SHP77 treated with DMSO at 0.1 percent for 48 hours (cell line): ENCODE measurements around the gene DMD.

Experiments used
- DNase-seq: peaks from one replicate; lab custom pipeline; 2025; lab: John Stamatoyannopoulos, UW

Gene DMD

GRCh38 chrX:31338991-31339350 is 1872.4 kb downstream of the DMD start:
- no peak for DNase-seq

DNA sequence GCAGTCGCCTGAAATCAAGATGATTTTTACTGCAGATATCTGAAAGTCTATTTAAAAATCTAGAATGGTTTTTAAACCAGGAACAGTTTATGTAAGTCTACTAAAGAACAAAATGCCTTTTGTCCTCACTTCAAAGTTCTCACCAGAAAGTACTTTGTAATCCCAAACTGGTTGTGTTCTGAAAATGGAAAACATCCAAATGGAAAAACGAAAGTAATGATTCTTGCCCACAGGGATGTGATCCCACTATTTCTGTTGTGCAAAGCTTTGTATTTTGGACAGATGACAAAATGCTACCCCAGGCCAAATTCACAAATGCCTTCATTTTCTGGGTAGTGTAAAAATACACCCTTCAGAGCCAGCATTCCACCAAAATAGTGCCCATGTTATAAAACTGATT is 1874.0 kb downstream of the DMD start:
- DNase-seq = no peak

DNA sequence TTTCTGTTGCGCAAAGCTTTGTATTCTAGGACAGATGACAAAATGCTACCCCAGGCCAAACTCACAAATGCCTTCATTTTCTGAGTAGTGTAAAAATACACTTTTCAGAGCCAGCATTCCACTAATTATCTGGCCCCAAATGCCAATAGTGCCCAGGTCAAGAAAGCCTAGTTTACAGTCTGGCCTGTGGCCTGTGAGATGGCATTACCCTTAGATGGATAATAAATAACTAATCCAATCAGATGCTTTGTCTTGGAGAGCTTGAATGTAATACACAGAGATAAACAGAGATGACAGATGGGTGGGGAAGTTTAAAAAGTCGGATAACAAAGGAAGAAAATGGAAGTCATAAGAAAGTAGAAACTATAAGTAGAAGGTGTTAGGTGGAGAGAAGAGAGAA is 1874.9 kb downstream of the DMD start:
- DNase-seq = no peak

GRCh38 chrX:31334997-31335396 is 1876.4 kb downstream of the DMD start:
- DNase-seq = no peak

DNA sequence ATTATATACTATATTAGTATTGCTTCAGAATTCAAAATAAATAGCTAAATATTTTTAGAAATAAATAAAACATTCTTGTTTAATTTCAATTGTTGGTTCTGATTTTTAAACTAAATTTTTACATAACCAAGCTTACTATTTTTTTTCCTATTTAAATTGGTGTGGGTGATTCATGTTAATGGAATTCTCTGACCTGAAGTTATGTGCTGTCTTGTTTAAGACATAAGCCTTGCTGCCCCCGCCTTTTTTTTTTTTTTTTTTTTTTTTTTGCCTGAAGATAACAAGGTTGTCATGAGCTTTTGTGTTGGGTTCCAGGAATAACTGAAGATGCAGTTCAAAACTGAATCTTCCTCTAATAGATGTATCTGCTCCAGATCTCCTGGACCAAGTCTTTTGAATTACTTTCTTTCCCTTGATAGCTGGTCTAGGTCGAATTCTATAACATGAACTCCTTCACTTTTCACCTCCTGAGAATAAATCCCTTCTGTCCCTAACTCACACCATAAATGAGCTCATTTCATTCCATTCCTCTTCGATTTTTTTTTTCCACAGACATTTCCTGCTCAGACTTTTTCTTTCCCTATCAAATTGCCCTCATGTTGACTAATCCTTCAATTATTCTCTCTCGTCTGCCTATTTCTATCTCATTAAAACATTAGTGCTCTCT is 1878.1 kb downstream of the DMD start:
- no peak for DNase-seq

GRCh38 chrX:31331928-31332327 is 1879.4 kb downstream of the DMD start:
- DNase-seq = no peak

GRCh38 chrX:31331015-31331414 is 1880.3 kb downstream of the DMD start:
- no peak for DNase-seq

DNA sequence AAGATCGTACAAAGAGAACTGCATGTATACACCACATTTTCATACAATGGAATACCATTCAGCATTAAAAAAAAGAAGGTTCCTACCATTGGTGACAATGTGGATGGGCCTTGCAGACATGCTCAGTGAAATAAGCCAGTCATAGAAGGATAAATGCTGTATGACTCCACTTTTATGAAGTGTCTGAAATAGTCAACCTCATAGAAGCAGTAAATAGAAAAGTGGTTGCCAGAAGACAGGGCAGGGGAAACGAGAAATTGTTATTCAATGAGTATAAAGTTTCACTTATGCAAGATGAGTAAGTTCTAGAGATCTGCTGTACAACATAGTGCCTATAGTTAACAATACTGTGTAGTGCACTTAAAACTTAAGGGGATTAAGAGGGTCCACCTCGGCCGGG is 1882.1 kb downstream of the DMD start:
- no peak for DNase-seq

- no peak for DNase-seq
Observed at GRCh38 chrX:31323658-31324057, 1887.7 kb downstream of the DMD start.

- DNase-seq = no peak
Observed at GRCh38 chrX:31320740-31321139, 1890.6 kb downstream of the DMD start.

DNA sequence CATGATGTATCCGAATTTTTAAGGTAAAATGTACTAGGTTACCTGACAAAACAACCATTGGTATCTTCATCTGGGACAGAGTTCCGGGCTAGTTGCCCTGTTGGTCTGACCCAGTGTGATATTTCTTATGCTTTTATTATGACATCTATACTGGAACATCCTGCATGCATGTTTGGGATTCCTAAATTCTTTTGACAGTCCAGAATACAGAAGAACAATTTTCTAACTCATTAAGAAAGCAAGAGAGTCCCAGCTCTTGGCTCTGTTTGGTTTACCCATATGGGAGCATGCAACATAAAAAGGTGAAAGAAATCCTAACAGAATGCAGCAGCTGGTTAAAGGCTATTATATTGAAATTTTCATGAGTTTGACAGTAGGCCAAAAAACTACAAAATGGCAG is 1891.8 kb downstream of the DMD start:
- no peak for DNase-seq

GRCh38 chrX:31318866-31319265 is 1892.5 kb downstream of the DMD start:
- DNase-seq = peak; percentile 10

GRCh38 chrX:31316340-31316991 is 1894.9 kb downstream of the DMD start:
- no peak for DNase-seq

DNA sequence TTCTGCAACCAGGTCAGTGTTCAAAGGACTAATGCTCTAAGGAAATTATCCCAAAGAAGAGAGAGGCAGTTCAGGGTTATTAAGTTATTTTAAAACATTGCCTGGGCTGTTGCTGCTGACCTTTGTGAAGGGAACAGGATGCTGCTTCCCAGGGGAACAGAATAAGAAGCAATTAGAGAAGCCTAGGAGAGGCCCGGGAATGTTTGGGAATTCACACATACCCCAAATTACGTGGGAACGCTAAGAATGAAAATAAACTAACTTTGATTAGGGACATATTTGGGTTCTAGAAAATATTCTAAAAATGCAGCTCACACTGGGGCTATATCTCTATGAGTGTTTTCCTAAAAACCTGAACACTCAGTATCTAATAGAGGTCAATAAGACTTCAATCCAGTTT is 1896.4 kb downstream of the DMD start:
- no peak for DNase-seq

DNA sequence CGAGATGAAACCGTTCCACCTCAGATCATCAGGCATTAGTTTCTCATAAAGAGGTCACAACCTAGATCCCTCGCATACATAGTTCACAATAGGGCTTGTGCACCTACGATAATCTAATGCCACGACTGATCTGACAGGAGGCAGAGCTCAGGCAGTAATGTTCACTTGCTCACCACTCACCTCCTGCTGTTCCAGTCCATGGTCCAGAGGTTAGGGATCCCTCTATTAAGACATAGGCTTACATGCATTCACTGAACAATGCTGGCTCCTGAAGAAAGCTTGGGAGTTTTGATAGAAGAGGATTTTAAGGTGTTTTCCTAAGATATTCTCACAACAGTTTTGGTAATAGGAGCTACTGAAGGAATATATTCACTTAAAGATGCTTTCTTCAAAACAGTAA is 1903.4 kb downstream of the DMD start:
- DNase-seq = no peak

DNA sequence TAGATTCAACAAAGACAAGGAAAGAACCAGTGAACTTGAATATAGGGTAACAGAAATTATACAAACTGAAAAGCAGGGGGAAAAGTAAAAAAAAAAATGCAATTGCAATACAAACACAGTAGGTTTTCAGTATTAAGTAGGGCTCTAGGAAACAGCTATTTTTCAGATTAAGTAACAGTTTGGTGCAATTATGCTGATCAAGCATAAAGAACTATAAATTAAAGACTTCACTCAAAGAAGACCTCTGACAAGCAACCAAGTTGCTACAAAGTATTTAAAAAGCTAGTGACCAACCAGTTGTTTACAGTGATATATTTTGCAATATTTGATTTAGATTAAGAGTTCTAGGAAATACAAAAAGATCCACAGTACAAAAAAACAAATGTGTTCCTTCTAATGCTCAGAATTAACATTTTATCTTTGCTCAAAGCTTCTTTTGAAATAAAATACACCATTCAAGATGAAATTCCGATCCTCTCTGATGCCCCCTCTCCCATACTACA is 1908.7 kb downstream of the DMD start:
- no peak for DNase-seq

- DNase-seq = no peak
Observed at GRCh38 chrX:31301941-31302340, 1909.4 kb downstream of the DMD start.

GRCh38 chrX:31301203-31301602 is 1910.1 kb downstream of the DMD start:
- no peak for DNase-seq

GRCh38 chrX:31298916-31299315 is 1912.4 kb downstream of the DMD start:
- no peak for DNase-seq

DNA sequence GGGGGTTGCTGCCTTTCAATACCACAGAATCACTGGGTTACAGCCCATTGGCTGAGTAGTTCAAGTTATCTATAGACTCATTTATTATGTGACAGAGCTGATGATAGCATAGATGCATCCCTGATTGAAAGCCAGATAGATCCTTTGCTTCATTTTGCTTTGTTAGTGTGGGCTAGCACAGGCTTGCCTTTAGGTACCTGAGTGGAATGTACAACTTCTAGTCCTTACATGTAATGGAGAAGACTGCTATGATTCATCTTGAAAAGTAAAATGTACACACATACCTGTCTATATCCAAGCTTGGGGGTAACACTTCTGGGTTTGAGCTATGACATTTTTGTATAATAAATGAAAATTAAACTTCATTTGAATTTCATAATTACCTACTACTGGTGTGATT is 1913.5 kb downstream of the DMD start:
- DNase-seq = no peak

DNA sequence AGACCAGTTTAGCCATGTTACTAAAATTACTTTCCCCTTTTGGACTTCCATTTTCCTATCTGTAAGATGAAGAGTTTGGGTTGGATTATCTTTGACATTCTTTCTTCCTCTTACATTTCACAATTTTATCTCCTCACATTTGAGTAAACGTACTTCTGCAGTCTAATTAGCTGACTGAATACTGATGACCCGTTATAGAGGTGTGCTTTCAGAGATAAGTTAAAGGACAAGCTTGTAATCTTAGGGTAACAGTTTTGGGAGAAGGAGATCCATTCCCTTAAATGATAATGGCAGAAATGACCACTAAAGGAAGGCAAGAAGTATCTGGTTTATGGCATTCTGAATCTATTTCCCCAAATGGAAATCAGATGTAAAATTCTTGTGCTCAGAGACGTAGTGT is 1916.9 kb downstream of the DMD start:
- no peak for DNase-seq

- no peak for DNase-seq
Observed at GRCh38 chrX:31293409-31293808, 1917.9 kb downstream of the DMD start.

- no peak for DNase-seq
Observed at GRCh38 chrX:31291131-31291530, 1920.2 kb downstream of the DMD start.

GRCh38 chrX:31287861-31288260 is 1923.5 kb downstream of the DMD start:
- no peak for DNase-seq
